ENCODE data around the gene NVL.

NVL gene

DNA sequence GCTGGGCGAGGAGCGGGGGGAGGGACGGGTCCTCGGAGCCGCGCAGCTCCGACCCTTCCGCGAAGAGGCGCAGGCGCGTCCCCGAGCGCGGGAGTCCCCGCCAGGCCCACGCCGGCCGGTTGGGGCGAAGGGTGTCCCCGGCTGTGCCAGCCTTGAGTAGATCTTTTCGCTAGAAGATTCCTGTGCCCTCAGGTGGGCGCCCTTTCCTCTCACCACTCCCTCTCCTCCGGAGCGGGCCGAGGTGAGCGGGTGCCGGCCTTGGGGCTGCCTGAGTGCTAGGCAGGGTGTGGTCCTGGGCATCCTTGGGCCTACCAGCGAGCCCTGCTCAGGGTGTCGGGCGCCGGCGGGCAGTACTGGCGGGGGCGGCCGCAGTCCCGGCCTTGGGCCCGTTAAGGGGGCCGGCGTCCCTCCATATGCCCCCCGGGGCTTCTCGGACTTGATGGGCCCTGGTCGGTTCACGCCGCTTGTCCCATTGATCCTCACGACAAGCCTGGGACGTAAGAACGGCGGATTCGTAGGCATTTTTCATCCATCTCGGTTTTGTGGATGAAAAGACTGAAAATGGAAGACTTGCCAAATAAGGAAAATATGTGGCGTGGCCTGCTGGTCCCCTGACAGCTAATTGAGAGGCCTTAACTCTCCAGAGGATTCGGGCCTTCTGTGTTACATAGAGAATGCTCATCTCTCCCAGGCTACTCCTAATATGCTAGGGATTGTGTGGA is 146.2 kb downstream of the NVL start (continued):
- TF ChIP-seq ZNF629 (tag by site-specific recombination; IDR thresholded peaks at IDR 0.05), result no peak; the same call in 1 of the 2 replicates
- TF ChIP-seq OSR2 (tag by site-specific recombination; IDR thresholded peaks at IDR 0.05), result no peak
- no peak for TF ChIP-seq ZNF488 (tag by site-specific recombination; IDR thresholded peaks at IDR 0.05)
- TF ChIP-seq ZNF214 (tag by site-specific recombination; IDR thresholded peaks at IDR 0.05; ENCODE audit: borderline replicate concordance), result no peak
- peak; percentile 63 for TF ChIP-seq ZNF366 (tag by site-specific recombination; conservative IDR thresholded peaks at IDR 0.05)
- peak; percentile 46; the same call in 1 of the 2 replicates for TF ChIP-seq ZNF394 (tag by site-specific recombination; IDR thresholded peaks at IDR 0.05; ENCODE audit: borderline replicate concordance)
- TF ChIP-seq ZNF560 (tag by site-specific recombination; IDR thresholded peaks at IDR 0.05; ENCODE audit: borderline replicate concordance), result no peak
- peak; percentile 79 for TF ChIP-seq IKZF3 (tag by site-specific recombination; IDR thresholded peaks at IDR 0.05)
- TF ChIP-seq ZNF138 (tag by site-specific recombination; IDR thresholded peaks at IDR 0.05; ENCODE audit: borderline replicate concordance), result no peak
- no peak for TF ChIP-seq ZNF664 (tag by site-specific recombination; IDR thresholded peaks at IDR 0.05)

DNA sequence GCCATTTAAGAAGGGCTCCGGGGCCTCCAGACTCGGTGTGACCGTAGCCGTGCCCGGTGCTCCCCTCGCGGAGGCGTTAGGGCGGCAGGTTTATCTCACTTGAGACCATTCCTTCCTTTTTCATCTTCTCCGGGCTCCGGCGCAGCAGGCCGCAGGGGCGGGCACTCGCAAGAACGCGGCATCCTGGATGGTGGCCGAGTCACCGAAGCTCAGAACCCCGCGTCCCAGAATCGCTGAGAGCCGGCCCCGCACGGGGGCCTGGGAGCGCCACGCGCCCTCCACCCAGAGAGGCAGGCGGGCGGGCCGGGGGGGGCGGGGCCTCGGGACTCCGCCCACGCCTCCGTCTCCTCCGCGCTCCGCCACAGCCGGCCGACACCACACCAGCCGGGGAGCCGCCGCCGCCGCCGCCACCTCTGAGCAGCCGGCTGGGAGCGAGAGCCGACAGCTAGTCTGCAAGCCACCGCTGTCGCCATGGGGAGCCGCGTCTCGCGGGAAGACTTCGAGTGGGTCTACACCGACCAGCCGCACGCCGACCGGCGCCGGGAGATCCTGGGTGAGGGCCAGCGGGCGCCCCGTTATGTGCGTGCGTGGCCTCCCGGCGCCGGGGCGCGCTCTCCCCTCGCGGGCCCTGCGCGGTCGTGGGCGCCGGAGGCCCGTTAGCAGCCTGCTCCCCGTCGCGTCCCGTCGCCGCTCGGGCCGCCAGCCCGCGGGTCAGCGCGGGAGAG is 146.9 kb downstream of the NVL start, which contains the start of gene DEGS1:
TSS of gene DEGS1 (plus strand) at position 375 of the 725 bp plus-strand sequence. CDS start at position 472, 97 bp downstream.
- POLR2A ChIA-PET, result interaction anchor here (0.5 to 4.0 kb wide), 33 partner anchors 10 to 370 kb away, joined by 3 to 40 read pairs (median 4); partner anchors contain the start of genes CNIH4 and NVL
- Histone ChIP-seq H3K27ac (ENCODE audit: extremely low read depth, low read depth, low read length) (peak within 1 kb of the TSS; percentile 99), H3K9me3 (ENCODE audit: control insufficient read depth, insufficient read depth, low read depth, low read length) (no peaks in the 10 kb centered on the region), H3K4me1 (ENCODE audit: control insufficient read depth, insufficient read depth, low read length) (peaks cover 3% of the 10 kb centered on the region; the same call in 1 of the 2 replicates), H3K36me3 (ENCODE audit: control insufficient read depth in 2 of 2, insufficient read depth in 1 of 2, low read length in 2 of 2) (peaks cover 25 to 32% of the 10 kb centered on the region in 2 experiments), H3K4me3 (ENCODE audit: low read depth, low read length) (peak within 1 kb of the TSS; percentile 72)
- CTCF ChIA-PET, result interaction anchor here (0.7 to 1.1 kb wide), 6 partner anchors 10 to 151 kb away, joined by 3 to 6 read pairs (median 4); no protein-coding TSS in a partner anchor
- peak; percentile 6; the same call in 1 of the 2 replicates for TF ChIP-seq ZBTB21 (tag by site-specific recombination; IDR thresholded peaks at IDR 0.05)
- peak; percentile 99 for TF ChIP-seq ZBTB20 (tag by site-specific recombination; IDR thresholded peaks at IDR 0.05)
- TF ChIP-seq MEIS1 (CRISPR knock-in tag; IDR thresholded peaks at IDR 0.05; ENCODE audit: borderline replicate concordance), result peak; percentile 49; the same call in 1 of the 2 replicates
- TF ChIP-seq OVOL3 (tag by site-specific recombination; IDR thresholded peaks at IDR 0.05), result 0 out of 2 replicates have a peak, but pooled peaks have one; percentile 24
- TF ChIP-seq ZNF600 (tag by site-specific recombination; IDR thresholded peaks at IDR 0.05), result peak; percentile 86
- TF ChIP-seq ZNF426 (tag by site-specific recombination; IDR thresholded peaks at IDR 0.05), result no peak
- TF ChIP-seq SP3 (tag by site-specific recombination; IDR thresholded peaks at IDR 0.05), result peak; percentile 78
- 0 out of 2 replicates have a peak, but pooled peaks have one; percentile 51 for TF ChIP-seq ZSCAN30 (tag by site-specific recombination; IDR thresholded peaks at IDR 0.05)
- TF ChIP-seq, protein P1, sequence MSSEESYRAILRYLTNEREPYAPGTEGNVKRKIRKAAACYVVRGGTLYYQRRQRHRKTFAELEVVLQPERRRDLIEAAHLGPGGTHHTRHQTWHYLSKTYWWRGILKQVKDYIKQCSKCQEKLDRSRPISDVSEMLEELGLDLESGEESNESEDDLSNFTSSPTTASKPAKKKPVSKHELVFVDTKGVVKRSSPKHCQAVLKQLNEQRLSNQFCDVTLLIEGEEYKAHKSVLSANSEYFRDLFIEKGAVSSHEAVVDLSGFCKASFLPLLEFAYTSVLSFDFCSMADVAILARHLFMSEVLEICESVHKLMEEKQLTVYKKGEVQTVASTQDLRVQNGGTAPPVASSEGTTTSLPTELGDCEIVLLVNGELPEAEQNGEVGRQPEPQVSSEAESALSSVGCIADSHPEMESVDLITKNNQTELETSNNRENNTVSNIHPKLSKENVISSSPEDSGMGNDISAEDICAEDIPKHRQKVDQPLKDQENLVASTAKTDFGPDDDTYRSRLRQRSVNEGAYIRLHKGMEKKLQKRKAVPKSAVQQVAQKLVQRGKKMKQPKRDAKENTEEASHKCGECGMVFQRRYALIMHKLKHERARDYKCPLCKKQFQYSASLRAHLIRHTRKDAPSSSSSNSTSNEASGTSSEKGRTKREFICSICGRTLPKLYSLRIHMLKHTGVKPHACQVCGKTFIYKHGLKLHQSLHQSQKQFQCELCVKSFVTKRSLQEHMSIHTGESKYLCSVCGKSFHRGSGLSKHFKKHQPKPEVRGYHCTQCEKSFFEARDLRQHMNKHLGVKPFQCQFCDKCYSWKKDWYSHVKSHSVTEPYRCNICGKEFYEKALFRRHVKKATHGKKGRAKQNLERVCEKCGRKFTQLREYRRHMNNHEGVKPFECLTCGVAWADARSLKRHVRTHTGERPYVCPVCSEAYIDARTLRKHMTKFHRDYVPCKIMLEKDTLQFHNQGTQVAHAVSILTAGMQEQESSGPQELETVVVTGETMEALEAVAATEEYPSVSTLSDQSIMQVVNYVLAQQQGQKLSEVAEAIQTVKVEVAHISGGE (tag by site-specific recombination; conservative IDR thresholded peaks at IDR 0.05; ENCODE audit: low read depth), result no peak; the same call in 1 of the 2 replicates
- peak; percentile 98; the same call in 1 of the 2 replicates for TF ChIP-seq ZEB2 (tag by site-specific recombination; IDR thresholded peaks at IDR 0.05)
- TF ChIP-seq YY1 (tag by site-specific recombination; IDR thresholded peaks at IDR 0.05), result peak; percentile 72
- TF ChIP-seq ZNF843 (tag by site-specific recombination; IDR thresholded peaks at IDR 0.05), result 0 out of 2 replicates have a peak, but pooled peaks have one; percentile 42
- no peak for TF ChIP-seq ZBTB1 (tag by site-specific recombination; IDR thresholded peaks at IDR 0.05)
- TF ChIP-seq HOXC10 (CRISPR knock-in tag; IDR thresholded peaks at IDR 0.05), result 0 out of 2 replicates have a peak, but pooled peaks have one; percentile 79
- TF ChIP-seq SCRT1 (tag by site-specific recombination; IDR thresholded peaks at IDR 0.05; ENCODE audit: borderline replicate concordance), result no peak
- peak; percentile 59; the same call in 1 of the 2 replicates for TF ChIP-seq IKZF3 (tag by site-specific recombination; IDR thresholded peaks at IDR 0.05)
- peak; percentile 89 for TF ChIP-seq GLIS2 (tag by site-specific recombination; IDR thresholded peaks at IDR 0.05)
- TF ChIP-seq, protein P2, sequence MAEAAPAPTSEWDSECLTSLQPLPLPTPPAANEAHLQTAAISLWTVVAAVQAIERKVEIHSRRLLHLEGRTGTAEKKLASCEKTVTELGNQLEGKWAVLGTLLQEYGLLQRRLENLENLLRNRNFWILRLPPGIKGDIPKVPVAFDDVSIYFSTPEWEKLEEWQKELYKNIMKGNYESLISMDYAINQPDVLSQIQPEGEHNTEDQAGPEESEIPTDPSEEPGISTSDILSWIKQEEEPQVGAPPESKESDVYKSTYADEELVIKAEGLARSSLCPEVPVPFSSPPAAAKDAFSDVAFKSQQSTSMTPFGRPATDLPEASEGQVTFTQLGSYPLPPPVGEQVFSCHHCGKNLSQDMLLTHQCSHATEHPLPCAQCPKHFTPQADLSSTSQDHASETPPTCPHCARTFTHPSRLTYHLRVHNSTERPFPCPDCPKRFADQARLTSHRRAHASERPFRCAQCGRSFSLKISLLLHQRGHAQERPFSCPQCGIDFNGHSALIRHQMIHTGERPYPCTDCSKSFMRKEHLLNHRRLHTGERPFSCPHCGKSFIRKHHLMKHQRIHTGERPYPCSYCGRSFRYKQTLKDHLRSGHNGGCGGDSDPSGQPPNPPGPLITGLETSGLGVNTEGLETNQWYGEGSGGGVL (tag by site-specific recombination; IDR thresholded peaks at IDR 0.05), result peak; percentile 79
- TF ChIP-seq ZXDB (tag by site-specific recombination; IDR thresholded peaks at IDR 0.05), result peak; percentile 91
- peak; percentile 17; the same call in 1 of the 2 replicates for TF ChIP-seq ZNF37A (tag by site-specific recombination; IDR thresholded peaks at IDR 0.05)
- TF ChIP-seq ZNF221 (tag by site-specific recombination; IDR thresholded peaks at IDR 0.05; ENCODE audit: borderline replicate concordance), result no peak; the same call in 1 of the 2 replicates

Measured in HEK293 (cell line).